Measurements from ENCODE around the gene ALDH1A2. TPM values are rescaled to one million over a fixed set of nuclear protein-coding genes. Genes with fewer than 3 reads are reported as not detected.

ALDH1A2 gene
- total RNA-seq, 1 donor from 2014 or later = 27.3 TPM

GRCh38 chr15:58053315-58054153 is 12.0 kb downstream of the ALDH1A2 start:
- intact Hi-C loops (cut with DNase I) = no loop called here
- H3K27ac ChIP-seq = no peak overlapping the region
- H3K27me3 ChIP-seq = peaks cover 20% of the 10 kb centered on the region
- H3K4me1 ChIP-seq = no peaks in the 10 kb centered on the region
- H3K9me3 ChIP-seq = no peaks in the 10 kb centered on the region
- DNase-seq (no peak), ATAC-seq (no peak)
- no peak overlapping the region for H3K4me3 ChIP-seq
- H3K36me3 ChIP-seq = no peaks in the 10 kb centered on the region
- no peak for TF ChIP-seq CTCF (IDR thresholded peaks at IDR 0.05)

- Histone ChIP-seq H3K27ac (no peak overlapping the region), H3K9me3 (no peaks in the 10 kb centered on the region), H3K4me1 (no peaks in the 10 kb centered on the region), H3K4me3 (no peak overlapping the region), H3K27me3 (peaks cover 14% of the 10 kb centered on the region), H3K36me3 (no peaks in the 10 kb centered on the region)
- TF ChIP-seq CTCF (IDR thresholded peaks at IDR 0.05) = no peak
- intact Hi-C loops (cut with DNase I) = no loop called here
- ATAC-seq (no peak), DNase-seq (peak; percentile 64)
These were observed 13.2 kb downstream of the ALDH1A2 start for GRCh38 chr15:58052334-58052733.

GRCh38 chr15:58049520-58050227 is 15.8 kb downstream of the ALDH1A2 start:
- TF ChIP-seq CTCF (IDR thresholded peaks at IDR 0.05) = no peak
- DNase-seq (no peak), ATAC-seq (no peak)
- peaks cover 14% of the 10 kb centered on the region for H3K27me3 ChIP-seq
- no peaks in the 10 kb centered on the region for H3K36me3 ChIP-seq
- intact Hi-C loops (cut with DNase I) = no loop called here
- H3K4me3 ChIP-seq = no peak overlapping the region
- no peaks in the 10 kb centered on the region for H3K4me1 ChIP-seq
- H3K9me3 ChIP-seq = no peaks in the 10 kb centered on the region
- no peak overlapping the region for H3K27ac ChIP-seq

GRCh38 chr15:58048261-58048660 is 17.2 kb downstream of the ALDH1A2 start:
- Histone ChIP-seq H3K4me3 (no peak overlapping the region), H3K36me3 (no peaks in the 10 kb centered on the region), H3K27me3 (peaks cover 8% of the 10 kb centered on the region), H3K27ac (no peak overlapping the region), H3K4me1 (no peaks in the 10 kb centered on the region), H3K9me3 (no peaks in the 10 kb centered on the region)
- intact Hi-C loops (cut with DNase I) = no loop called here
- ATAC-seq (no peak), DNase-seq (no peak)
- TF ChIP-seq CTCF (IDR thresholded peaks at IDR 0.05) = no peak

GRCh38 chr15:58047149-58047548 is 18.4 kb downstream of the ALDH1A2 start:
- TF ChIP-seq CTCF (IDR thresholded peaks at IDR 0.05) = no peak

More at GRCh38 chr15:58047149-58047548, 18.4 kb downstream of the ALDH1A2 start:
- Histone ChIP-seq H3K9me3 (no peaks in the 10 kb centered on the region), H3K4me3 (no peak overlapping the region), H3K27me3 (peaks cover 8% of the 10 kb centered on the region), H3K27ac (no peak overlapping the region), H3K36me3 (no peaks in the 10 kb centered on the region), H3K4me1 (no peaks in the 10 kb centered on the region)
- ATAC-seq (no peak), DNase-seq (no peak)
- intact Hi-C loops (cut with DNase I) = no loop called here

All from upper lobe of right lung (tissue), 1 donor.